ENCODE measurements around the gene B3GNT8.
A peak's percentile ranks its signal among the peaks of the same experiment; 100 is the strongest.

B3GNT8 gene

DNA sequence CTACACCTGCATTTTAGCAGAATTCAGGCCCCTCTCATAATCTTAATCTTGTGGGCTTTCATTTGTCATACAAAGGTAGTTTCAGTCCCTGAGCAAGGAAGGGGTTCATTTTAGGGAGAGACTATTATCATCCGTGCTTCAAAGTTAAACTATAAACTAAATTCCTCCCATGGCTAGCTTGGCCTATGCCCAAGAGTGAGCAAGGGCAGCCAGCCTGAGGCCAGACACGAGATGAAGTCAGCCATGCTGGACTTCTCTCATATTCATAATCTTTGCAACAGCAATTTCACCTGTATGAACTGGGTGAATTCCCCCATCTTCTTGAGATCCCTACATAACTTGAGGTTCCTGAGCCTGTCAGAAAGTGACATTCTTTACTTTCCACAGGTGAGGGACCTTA lies 28.8 kb upstream of the B3GNT8 start:
- in situ Hi-C loops (cut with MboI; ENCODE audit: low sequenced_read_pairs, unreplicated experiment) = no loop called here
- DNase-seq (ENCODE audit: low spot score) = no peak
- TF ChIP-seq, protein P1, sequence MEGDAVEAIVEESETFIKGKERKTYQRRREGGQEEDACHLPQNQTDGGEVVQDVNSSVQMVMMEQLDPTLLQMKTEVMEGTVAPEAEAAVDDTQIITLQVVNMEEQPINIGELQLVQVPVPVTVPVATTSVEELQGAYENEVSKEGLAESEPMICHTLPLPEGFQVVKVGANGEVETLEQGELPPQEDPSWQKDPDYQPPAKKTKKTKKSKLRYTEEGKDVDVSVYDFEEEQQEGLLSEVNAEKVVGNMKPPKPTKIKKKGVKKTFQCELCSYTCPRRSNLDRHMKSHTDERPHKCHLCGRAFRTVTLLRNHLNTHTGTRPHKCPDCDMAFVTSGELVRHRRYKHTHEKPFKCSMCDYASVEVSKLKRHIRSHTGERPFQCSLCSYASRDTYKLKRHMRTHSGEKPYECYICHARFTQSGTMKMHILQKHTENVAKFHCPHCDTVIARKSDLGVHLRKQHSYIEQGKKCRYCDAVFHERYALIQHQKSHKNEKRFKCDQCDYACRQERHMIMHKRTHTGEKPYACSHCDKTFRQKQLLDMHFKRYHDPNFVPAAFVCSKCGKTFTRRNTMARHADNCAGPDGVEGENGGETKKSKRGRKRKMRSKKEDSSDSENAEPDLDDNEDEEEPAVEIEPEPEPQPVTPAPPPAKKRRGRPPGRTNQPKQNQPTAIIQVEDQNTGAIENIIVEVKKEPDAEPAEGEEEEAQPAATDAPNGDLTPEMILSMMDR (IDR thresholded peaks at IDR 0.05; ENCODE audit: borderline replicate concordance, control extremely low read depth, extremely low read depth, insufficient read depth, missing control alignments) = no peak

DNA sequence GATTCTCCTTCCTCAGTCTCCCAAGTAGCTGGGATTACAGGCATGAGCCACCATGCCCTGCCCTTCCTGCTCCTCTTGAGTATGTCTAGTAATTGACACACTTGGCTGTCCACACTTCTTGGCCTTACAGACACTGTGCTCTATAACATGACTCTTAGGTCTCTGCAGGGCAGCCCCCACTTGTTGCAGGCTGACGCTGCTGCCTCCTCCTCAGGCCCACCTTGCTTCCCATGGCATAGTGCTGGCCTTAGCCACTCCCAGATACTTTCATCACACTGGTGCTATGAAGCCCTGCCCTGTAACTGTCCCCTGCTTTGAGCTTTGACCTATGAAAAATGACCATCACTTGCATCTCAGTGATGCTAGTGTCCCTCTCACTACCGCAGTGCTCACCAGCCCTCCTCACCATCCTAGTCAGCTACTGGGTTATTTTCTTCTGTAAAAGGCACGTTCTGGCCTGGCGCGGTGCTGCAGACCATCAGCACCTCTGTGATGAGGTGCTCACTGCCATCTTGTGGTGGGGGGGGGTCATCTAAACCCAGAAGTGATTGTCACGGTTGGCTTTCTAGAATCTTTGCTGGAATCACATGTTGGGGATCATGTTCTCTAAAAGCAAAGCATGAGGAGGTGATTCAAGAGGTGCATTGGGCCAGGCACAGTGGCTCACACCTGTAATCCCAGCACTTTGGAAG lies 25.6 kb upstream of the B3GNT8 start:
- in situ Hi-C loops (cut with MboI; ENCODE audit: low sequenced_read_pairs, unreplicated experiment) = no loop called here
- no peak for DNase-seq (ENCODE audit: low spot score)
- TF ChIP-seq, protein P1 (IDR thresholded peaks at IDR 0.05; ENCODE audit: borderline replicate concordance, control extremely low read depth, extremely low read depth, insufficient read depth, missing control alignments) = no peak

DNA sequence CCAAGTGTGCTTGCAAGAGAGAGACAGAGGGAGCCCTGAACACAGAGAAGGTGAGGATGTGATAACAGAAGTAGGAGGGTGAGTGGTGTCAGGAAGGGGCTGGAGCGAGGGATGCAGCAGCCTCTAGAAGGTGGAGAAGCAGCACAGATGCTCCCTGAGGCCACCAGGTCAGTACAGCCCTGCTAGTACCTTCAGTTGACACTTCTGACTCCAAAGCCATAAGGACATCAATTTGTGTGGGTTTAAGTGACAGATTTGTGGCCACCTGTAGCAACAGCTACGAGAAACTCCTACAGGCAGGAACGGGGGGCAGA lies 22.6 kb upstream of the B3GNT8 start:
- TF ChIP-seq, protein P1 (IDR thresholded peaks at IDR 0.05; ENCODE audit: borderline replicate concordance, control extremely low read depth, extremely low read depth, insufficient read depth, missing control alignments) = no peak
- no peak for DNase-seq (ENCODE audit: low spot score)
- in situ Hi-C loops (cut with MboI; ENCODE audit: low sequenced_read_pairs, unreplicated experiment) = no loop called here

GRCh38 chr19:41449079-41449864 lies 22.1 kb upstream of the B3GNT8 start:
- in situ Hi-C loops (cut with MboI; ENCODE audit: low sequenced_read_pairs, unreplicated experiment) = no loop called here
- TF ChIP-seq, protein P1 (IDR thresholded peaks at IDR 0.05; ENCODE audit: borderline replicate concordance, control extremely low read depth, extremely low read depth, insufficient read depth, missing control alignments) = peak; percentile 98
- peak; percentile 90 for DNase-seq (ENCODE audit: low spot score)

- no peak for DNase-seq (ENCODE audit: low spot score)
- in situ Hi-C loops (cut with MboI; ENCODE audit: low sequenced_read_pairs, unreplicated experiment) = no loop called here
- TF ChIP-seq, protein P1 (IDR thresholded peaks at IDR 0.05; ENCODE audit: borderline replicate concordance, control extremely low read depth, extremely low read depth, insufficient read depth, missing control alignments) = no peak
Measured at GRCh38 chr19:41447732-41448332, 20.7 kb upstream of the B3GNT8 start.

- in situ Hi-C loops (cut with MboI; ENCODE audit: low sequenced_read_pairs, unreplicated experiment) = no loop called here
- no peak for DNase-seq (ENCODE audit: low spot score)
- TF ChIP-seq, protein P1 (IDR thresholded peaks at IDR 0.05; ENCODE audit: borderline replicate concordance, control extremely low read depth, extremely low read depth, insufficient read depth, missing control alignments) = no peak
Measured at GRCh38 chr19:41445575-41445974, 18.4 kb upstream of the B3GNT8 start.
